ENCODE results near the gene GPX4. TPM values are rescaled to one million over a fixed set of nuclear protein-coding genes. Genes with fewer than 3 reads are reported as not detected.
A peak's percentile ranks its signal among the peaks of the same experiment; 100 is the strongest.

GPX4 gene
- total and polyA plus RNA-seq, 2 of the 13 experiments (the other 11 are each of a cell fraction or from before 2014, with no cell fraction given): 535 to 613 TPM

- TF ChIP-seq ZFP37 (CRISPR knock-in tag; IDR thresholded peaks at IDR 0.05; ENCODE audit: borderline replicate concordance) (no peak; the same call in 1 of the 2 replicates), AHDC1 (CRISPR knock-in tag; IDR thresholded peaks at IDR 0.05; ENCODE audit: borderline replicate concordance) (0 out of 2 replicates have a peak, but pooled peaks have one; percentile 59), KLF16 (CRISPR knock-in tag; IDR thresholded peaks at IDR 0.05) (no peak; a peak in 1 of 4 replicates), SP2 (CRISPR knock-in tag; IDR thresholded peaks at IDR 0.05) (no peak; the same call in 1 of the 2 replicates), HMGXB4 (CRISPR knock-in tag; IDR thresholded peaks at IDR 0.05; ENCODE audit: borderline replicate concordance in 1 of 2, low read depth in 1 of 2) (no peak; a peak in 1 of 4 replicates), ZNF704 (CRISPR knock-in tag; IDR thresholded peaks at IDR 0.05; ENCODE audit: borderline replicate concordance) (no peak), MATR3 (CRISPR knock-in tag; IDR thresholded peaks at IDR 0.05) (no peak), ATF2 (CRISPR knock-in tag; IDR thresholded peaks at IDR 0.05) (no peak), ZNF576 (CRISPR knock-in tag; IDR thresholded peaks at IDR 0.05) (no peak; the same call in 1 of the 2 replicates), ZNF24 (IDR thresholded peaks at IDR 0.05) (no peak)
These were observed 5.4 kb upstream of the GPX4 start (continued) for GRCh38 chr19:1098177-1099051.
